Neural cell (in vitro differentiated cells): ENCODE data around the gene RAB3B. TPM values are rescaled to one million over a fixed set of nuclear protein-coding genes. Genes with fewer than 3 reads are reported as not detected.

Experiments
- H2AFZ ChIP-seq: fragments of 200-600, 300-800 bp; sonication (generic), shearing (Covaris generic); 2 replicates; pipeline ENCODE4 v1.6.0; 2014; ENCODE audit warnings: low read depth, mild to moderate bottlenecking, antibody characterized with exemption, low read length, moderate library complexity
- H3F3A ChIP-seq: fragments of 200-600 bp; shearing (Covaris generic); 2 replicates; pipeline ENCODE4 v1.6.1; 2016; ENCODE audit warnings: mild to moderate bottlenecking, moderate library complexity, mixed read lengths, antibody characterized with exemption, low read length; ENCODE audit not compliant: insufficient read depth, poor library complexity, severe bottlenecking
- H3K27ac ChIP-seq: fragments of 200-600, 300-800 bp; sonication (generic), shearing (Covaris generic); 2 replicates; pipeline ENCODE4 v1.5.1; 2014; ENCODE audit warnings: mild to moderate bottlenecking, low read length, moderate library complexity
- H3K27me3 ChIP-seq: fragments of 300-800, 200-600 bp; sonication (generic), shearing (Covaris generic); 2 replicates; pipeline ENCODE4 v1.6.0; 2014; ENCODE audit warnings: mild to moderate bottlenecking, low read depth, low read length, moderate library complexity; ENCODE audit not compliant: insufficient read depth
- H3K36me3 ChIP-seq: fragments of 300-800, 200-600 bp; sonication (generic), shearing (Covaris generic); 2 replicates; pipeline ENCODE4 v1.5.1; 2014; ENCODE audit warnings: mild to moderate bottlenecking, antibody characterized with exemption, low read length, moderate library complexity; ENCODE audit not compliant: insufficient read depth
- H3K4me2 ChIP-seq: fragments of 300-800, 200-600 bp; sonication (generic), shearing (Covaris generic); 2 replicates; pipeline ENCODE4 v1.6.0; 2014; ENCODE audit warnings: mild to moderate bottlenecking, low read length
- H3K4me3 ChIP-seq: fragments of 300-800, 200-600 bp; sonication (generic), shearing (Covaris generic); 2 replicates; pipeline ENCODE4 v1.5.1; 2014; ENCODE audit warnings: mild to moderate bottlenecking, low read length, moderate library complexity
- H3K79me2 ChIP-seq: fragments of 200-600 bp; shearing (Covaris generic); replicated peaks from 2 replicates; pipeline ENCODE4 v1.6.0; 2014; ENCODE audit warnings: mild to moderate bottlenecking, low read length, moderate library complexity; ENCODE audit not compliant: insufficient read depth
- H3K9ac ChIP-seq: fragments of 300-800, 200-600 bp; sonication (generic), shearing (Covaris generic); 2 replicates; pipeline ENCODE4 v1.6.1; 2016; ENCODE audit warnings: mild to moderate bottlenecking, low read length, mixed read lengths
- H3K9me2 ChIP-seq: fragments of 200-600 bp; shearing (Covaris generic); 2 replicates; pipeline ENCODE4 v1.6.1; 2016; ENCODE audit warnings: mild to moderate bottlenecking, low read length, mixed read lengths; ENCODE audit not compliant: insufficient read depth
- H3K9me3 ChIP-seq: fragments of 200-600, 300-800 bp; sonication (generic), shearing (Covaris generic); 2 replicates; pipeline ENCODE4 v1.6.1; 2016; ENCODE audit warnings: mild to moderate bottlenecking, mixed run types, low read length, moderate library complexity, mixed read lengths
- H4K20me1 ChIP-seq: fragments of 200-600 bp; shearing (Covaris generic); 2 replicates; pipeline ENCODE4 v1.6.1; 2016; ENCODE audit warnings: mild to moderate bottlenecking, mixed run types; ENCODE audit not compliant: insufficient read depth
- CTCF ChIP-seq: fragments of 450-650 bp; IDR thresholded peaks from 2 replicates; pipeline ENCODE4 v1.5.1; 2014; ENCODE audit warnings: antibody characterized with exemption, mild to moderate bottlenecking, moderate library complexity; ENCODE audit not compliant: poor library complexity, severe bottlenecking
- EP300 ChIP-seq: fragments of 450-650 bp; conservative IDR thresholded peaks from 2 replicates; pipeline ENCODE4 v1.6.1; 2014; ENCODE audit warnings: antibody characterized with exemption, mild to moderate bottlenecking, moderate library complexity; ENCODE audit not compliant: poor library complexity, severe bottlenecking
- EZH2 ChIP-seq: fragments of 200-600, 300-800 bp; shearing (Covaris generic), sonication (generic); IDR thresholded peaks from 2 replicates; pipeline ENCODE4 v1.6.1; 2014; ENCODE audit warnings: antibody characterized with exemption, low read length, borderline replicate concordance, mild to moderate bottlenecking; ENCODE audit not compliant: insufficient read depth, poor library complexity, severe bottlenecking
- MXI1 ChIP-seq: fragments of 450-650 bp; conservative IDR thresholded peaks from 2 replicates; pipeline ENCODE4 v1.6.1; 2014; ENCODE audit warnings: antibody characterized with exemption, mild to moderate bottlenecking; ENCODE audit not compliant: poor library complexity, severe bottlenecking
- POLR2AphosphoS5 ChIP-seq: IDR thresholded peaks from 2 replicates; pipeline ENCODE4 v1.6.1; 2012
- RAD21 ChIP-seq: fragments of 450-650 bp; conservative IDR thresholded peaks from 2 replicates; pipeline ENCODE4 v1.6.1; 2014; ENCODE audit warnings: antibody characterized with exemption, mild to moderate bottlenecking, moderate library complexity
- SMC3 ChIP-seq: fragments of 450-650 bp; conservative IDR thresholded peaks from 2 replicates; pipeline ENCODE4 v1.6.1; 2014; ENCODE audit warnings: antibody characterized with exemption, mild to moderate bottlenecking, moderate library complexity; ENCODE audit not compliant: poor library complexity
- TAF1 ChIP-seq: IDR thresholded peaks from 2 replicates; pipeline ENCODE4 v1.6.1; 2012; ENCODE audit warnings: low read depth
- polyA plus RNA-seq: library from polyadenylated mRNA; depleted of rRNA; stranded (reverse); fragments of >200 nt; gene quantifications from 2 replicates; pipeline ENCODE4 v1.2.3, GENCODE V29; 2014
- TF ChIP-seq, protein P1 (sequence below): IDR thresholded peaks from 2 replicates; pipeline ENCODE4 v1.6.1; 2012; ENCODE audit warnings: borderline replicate concordance

The RAB3B gene
- polyA plus RNA-seq, 1 donor from 2014 or later = 15.0 TPM

DNA sequence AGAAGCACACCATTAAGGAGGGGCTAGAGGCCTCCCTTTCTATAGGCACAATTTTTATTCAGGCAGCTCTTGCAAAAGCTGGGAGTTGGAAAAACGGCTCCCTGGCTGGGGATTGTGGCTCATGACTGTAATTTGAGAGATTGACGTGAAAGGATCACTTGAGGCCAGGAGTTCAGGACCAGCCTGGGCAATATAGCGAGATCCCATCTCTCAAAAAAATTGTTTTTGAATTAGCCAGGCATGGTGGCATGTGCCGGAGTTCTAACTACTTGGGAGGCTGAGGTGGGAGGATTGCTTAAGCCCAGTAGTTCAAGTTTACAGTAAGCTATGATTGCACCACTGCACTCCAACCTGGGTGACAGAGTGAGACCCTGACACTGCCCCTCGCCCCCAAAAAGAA is 88.0 kb downstream of the RAB3B start:
- no peaks in the 10 kb centered on the region for H4K20me1 ChIP-seq
- no peak overlapping the region for H2AFZ ChIP-seq
- no peaks in the 10 kb centered on the region for H3F3A ChIP-seq
- H3K79me2 ChIP-seq = no peaks in the 10 kb centered on the region
- H3K9me3 ChIP-seq = no peaks in the 10 kb centered on the region
- H3K36me3 ChIP-seq = no peaks in the 10 kb centered on the region
- H3K9ac ChIP-seq = no peak overlapping the region
- no peak overlapping the region for H3K27ac ChIP-seq
- no peak overlapping the region for H3K4me2 ChIP-seq
- no peaks in the 10 kb centered on the region for H3K27me3 ChIP-seq
- TF ChIP-seq EP300 = no peak
- TF ChIP-seq EZH2 = no peak
- TF ChIP-seq POLR2AphosphoS5 = no peak
- no peak for TF ChIP-seq RAD21
- no peak for TF ChIP-seq TAF1
- no peak for TF ChIP-seq CTCF
- TF ChIP-seq MXI1 = no peak
- TF ChIP-seq, protein P1, sequence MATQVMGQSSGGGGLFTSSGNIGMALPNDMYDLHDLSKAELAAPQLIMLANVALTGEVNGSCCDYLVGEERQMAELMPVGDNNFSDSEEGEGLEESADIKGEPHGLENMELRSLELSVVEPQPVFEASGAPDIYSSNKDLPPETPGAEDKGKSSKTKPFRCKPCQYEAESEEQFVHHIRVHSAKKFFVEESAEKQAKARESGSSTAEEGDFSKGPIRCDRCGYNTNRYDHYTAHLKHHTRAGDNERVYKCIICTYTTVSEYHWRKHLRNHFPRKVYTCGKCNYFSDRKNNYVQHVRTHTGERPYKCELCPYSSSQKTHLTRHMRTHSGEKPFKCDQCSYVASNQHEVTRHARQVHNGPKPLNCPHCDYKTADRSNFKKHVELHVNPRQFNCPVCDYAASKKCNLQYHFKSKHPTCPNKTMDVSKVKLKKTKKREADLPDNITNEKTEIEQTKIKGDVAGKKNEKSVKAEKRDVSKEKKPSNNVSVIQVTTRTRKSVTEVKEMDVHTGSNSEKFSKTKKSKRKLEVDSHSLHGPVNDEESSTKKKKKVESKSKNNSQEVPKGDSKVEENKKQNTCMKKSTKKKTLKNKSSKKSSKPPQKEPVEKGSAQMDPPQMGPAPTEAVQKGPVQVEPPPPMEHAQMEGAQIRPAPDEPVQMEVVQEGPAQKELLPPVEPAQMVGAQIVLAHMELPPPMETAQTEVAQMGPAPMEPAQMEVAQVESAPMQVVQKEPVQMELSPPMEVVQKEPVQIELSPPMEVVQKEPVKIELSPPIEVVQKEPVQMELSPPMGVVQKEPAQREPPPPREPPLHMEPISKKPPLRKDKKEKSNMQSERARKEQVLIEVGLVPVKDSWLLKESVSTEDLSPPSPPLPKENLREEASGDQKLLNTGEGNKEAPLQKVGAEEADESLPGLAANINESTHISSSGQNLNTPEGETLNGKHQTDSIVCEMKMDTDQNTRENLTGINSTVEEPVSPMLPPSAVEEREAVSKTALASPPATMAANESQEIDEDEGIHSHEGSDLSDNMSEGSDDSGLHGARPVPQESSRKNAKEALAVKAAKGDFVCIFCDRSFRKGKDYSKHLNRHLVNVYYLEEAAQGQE = no peak
- TF ChIP-seq SMC3 = no peak
- H3K9me2 ChIP-seq = no peaks in the 10 kb centered on the region
- no peak overlapping the region for H3K4me3 ChIP-seq

GRCh38 chr1:51901151-51901550 is 89.3 kb downstream of the RAB3B start:
- Histone ChIP-seq H2AFZ (no peak overlapping the region), H3K79me2 (no peaks in the 10 kb centered on the region), H3K4me2 (no peak overlapping the region), H3K9me2 (no peaks in the 10 kb centered on the region), H3F3A (no peaks in the 10 kb centered on the region), H4K20me1 (no peaks in the 10 kb centered on the region), H3K4me3 (no peak overlapping the region), H3K9ac (no peak overlapping the region), H3K36me3 (no peaks in the 10 kb centered on the region), H3K27ac (no peak overlapping the region), H3K9me3 (no peaks in the 10 kb centered on the region), H3K27me3 (no peaks in the 10 kb centered on the region)
- TF ChIP-seq TAF1 (no peak), MXI1 (no peak), RAD21 (no peak), EP300 (no peak)
